Stromal cell of bone marrow (primary cell): Measurements from ENCODE around the gene NDUFC1.

Experiments used
- DNase-seq: peaks from one replicate; pipeline ENCODE4 v3.0.0-alpha.2; 2012; ENCODE audit warnings: low read depth

NDUFC1 gene

GRCh38 chr4:139247241-139247640 is 55.0 kb downstream of the NDUFC1 start:
- DNase-seq = no peak

- DNase-seq = no peak
These were observed 56.1 kb downstream of the NDUFC1 start for GRCh38 chr4:139246166-139246565.

GRCh38 chr4:139245590-139245989 is 56.7 kb downstream of the NDUFC1 start:
- no peak for DNase-seq

- peak; percentile 97 for DNase-seq
These were observed 58.6 kb downstream of the NDUFC1 start for GRCh38 chr4:139243448-139244365.

GRCh38 chr4:139242511-139243051 is 59.7 kb downstream of the NDUFC1 start:
- DNase-seq = peak; percentile 59

GRCh38 chr4:139241784-139242151 is 60.5 kb downstream of the NDUFC1 start:
- DNase-seq = no peak

GRCh38 chr4:139241086-139241783 is 61.0 kb downstream of the NDUFC1 start:
- DNase-seq = no peak
